NCI-H146 (cell line): ENCODE data around the gene CEACAM4.
"Not testable (repeated sequence)": the region's sequence is repeated elsewhere in the genome, so short reads cannot be mapped to it uniquely, and the experiment has no call there.

Experiments used
- DNase-seq: peaks from one replicate; lab custom pipeline; 2025; lab: John Stamatoyannopoulos, UW

CEACAM4 gene

DNA sequence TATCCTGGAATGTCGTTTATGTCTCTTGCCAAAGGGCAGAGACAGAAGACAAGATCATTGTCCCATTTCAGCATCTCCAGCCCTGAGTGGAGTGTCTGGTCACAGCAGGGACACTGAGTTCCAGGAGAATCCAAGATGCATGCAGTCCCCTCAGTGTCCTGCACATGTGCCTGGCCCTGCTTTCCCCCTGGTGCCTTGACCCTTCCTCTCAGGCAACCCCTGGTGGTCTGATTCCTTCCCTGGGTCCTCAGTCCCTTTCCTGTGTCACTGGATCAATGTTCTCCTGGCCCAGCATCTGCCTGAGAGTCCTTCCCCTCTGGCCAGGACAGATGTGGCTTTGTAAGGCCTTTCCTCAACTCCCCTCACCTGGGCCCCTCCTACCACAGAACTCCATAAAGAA, 41.9 kb downstream of the CEACAM4 start:
- DNase-seq = no peak

DNA sequence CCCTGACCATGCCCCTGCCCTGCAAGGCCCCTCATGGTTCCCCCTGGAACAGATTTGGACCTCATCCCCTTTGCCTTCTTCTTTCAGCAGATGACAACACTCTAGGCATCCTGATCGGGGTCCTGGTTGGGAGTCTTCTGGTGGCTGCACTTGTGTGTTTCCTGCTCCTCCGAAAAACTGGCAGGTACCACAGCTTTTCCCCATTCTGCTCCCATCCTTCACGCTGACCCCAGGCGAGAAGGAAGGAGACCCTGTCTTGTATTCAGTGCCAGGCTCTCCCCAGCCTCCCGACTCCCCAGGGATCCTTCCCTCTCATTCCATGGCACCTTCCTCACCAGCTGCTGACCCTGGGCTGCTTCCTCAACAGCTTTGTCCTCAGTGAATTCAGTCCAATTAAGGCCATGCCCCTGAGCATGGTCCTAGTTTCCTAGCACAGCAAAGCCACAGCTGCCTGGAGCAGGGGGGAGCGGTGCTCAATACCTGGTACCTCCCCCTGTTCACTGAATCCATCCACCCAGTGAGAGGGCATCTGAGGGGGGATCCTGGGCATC, 42.5 kb downstream of the CEACAM4 start:
- DNase-seq = no peak

DNA sequence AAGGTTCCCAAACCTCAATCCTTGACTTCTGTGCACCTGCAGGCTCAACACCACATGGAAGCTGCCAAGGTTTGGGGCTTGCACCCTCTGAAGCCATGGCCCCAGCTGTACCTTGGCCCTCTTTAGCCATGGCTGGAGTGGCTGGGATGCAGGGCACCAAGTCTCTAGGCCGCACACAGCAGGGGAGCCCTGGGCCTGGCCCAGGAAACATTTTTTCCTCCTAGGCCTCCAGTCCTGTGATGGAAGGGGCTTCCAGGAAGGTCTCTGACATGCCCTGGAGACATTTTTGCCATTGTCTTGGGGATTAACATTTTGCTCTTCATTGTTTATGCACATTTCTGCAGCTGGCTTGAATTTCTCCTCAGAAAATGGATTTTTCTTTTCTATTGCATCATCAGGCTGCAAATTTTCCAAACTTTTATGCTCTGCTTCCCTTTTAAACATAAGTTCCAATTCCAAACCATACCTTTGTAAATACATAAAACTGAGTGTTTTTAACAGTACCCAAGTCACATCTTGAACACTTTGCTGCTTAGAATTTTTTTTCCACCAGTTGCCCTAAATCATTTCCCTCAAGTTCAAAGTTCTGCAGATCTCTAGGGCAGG, 44.2 kb downstream of the CEACAM4 start:
- DNase-seq = not testable (repeated sequence)

DNA sequence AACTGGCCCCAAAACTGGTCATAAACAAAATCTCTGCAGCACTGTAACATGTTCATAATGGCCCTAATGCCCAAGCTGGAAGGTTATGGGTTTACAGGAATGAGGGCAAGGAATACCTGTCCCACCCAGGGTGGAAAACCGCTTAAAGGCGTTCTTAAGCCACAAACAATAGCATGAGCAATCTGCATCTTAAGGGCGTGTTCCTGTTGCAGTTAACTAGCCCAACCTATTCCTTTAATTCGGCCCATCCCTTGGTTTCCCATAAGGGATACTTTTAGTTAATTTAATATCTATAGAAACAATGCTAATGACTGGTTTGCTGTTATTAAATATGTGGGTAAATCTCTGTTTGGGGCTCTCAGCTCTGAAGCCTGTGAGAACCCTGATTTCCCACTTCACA, 45.8 kb downstream of the CEACAM4 start:
- not testable (repeated sequence) for DNase-seq

DNA sequence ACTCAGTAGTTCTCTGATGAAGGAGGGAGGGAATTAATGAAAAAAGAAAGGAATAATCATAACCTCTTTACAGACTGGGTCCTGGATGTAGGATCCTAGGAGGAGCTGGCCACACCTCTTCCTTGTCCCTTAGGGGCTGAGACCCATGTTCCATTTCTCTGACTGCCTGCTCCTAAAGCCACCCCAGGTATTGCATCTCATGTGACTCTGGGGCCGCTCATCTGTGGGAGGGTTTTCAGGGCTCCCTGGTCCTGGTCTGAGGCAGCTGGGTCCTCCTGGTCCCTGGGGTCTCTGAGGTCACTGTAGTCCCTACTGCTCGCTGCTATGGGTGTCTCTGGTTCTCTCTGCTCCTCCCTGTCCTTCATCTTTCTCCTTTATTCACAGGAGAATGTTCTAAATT, 48.0 kb downstream of the CEACAM4 start:
- no peak for DNase-seq

DNA sequence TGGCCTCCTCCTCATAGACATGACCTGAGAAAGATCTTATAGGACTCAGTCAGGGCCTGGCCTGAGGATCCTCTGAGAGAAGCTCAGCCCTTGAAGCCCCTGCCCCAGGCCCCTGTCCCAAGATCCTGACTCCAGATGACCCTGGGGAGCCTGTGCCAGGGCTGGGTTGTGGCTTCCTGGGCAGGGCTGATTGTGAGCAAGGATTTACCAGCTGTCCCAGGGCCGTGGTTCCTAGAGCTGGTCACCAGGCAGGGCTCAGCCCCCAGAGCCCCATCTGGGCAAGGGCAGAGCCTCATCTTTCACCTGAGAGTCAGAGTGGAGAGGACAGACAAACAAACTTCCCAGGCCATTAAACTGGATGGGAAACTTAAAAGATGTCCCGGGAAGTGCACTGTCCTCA, 49.0 kb downstream of the CEACAM4 start:
- no peak for DNase-seq

DNA sequence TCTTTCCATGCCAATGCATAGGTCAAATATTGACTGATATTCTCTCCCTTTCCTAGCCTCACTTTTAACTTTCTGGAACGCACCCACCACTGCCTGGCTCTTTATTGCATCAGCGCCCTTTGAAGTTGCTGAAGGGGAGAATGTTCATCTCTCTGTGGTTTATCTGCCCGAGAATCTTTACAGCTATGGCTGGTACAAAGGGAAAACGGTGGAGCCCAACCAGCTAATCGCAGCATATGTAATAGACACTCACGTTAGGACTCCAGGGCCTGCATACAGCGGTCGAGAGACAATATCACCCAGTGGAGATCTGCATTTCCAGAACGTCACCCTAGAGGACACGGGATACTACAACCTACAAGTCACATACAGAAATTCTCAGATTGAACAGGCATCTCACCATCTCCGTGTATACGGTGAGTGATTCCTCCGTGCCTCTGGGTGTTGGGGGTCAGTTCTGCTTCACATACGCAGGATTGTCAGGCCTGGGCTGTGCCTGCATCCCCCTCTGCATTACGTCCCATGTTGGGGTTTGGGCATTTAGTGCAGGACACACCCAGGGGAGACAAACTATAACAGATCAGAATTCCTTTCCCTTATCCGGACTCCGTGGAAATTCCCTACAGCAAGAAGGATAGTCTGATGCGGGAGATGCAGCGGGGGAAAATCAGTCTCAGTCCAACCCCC, 49.6 kb downstream of the CEACAM4 start:
- DNase-seq = no peak

DNA sequence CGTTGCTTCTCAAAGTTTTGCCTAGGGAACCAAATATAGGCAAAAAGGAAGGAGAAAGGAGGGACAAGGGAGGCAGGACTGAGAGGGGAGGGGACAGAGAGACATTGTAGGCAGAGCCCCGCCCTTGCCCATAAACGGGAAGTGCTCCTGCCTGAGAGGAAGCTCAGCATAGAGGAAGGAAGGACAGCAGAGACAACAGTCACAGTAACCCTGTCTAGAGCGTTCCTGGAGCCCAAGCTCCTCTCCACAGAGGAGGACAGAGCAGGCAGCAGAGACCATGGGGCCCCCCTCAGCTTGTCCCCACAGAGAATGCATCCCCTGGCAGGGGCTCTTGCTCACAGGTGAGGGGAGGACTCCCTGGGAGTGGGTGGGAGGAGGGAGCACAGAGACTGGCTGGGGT, 50.9 kb downstream of the CEACAM4 start, which contains the start of gene CEACAM21:
TSS of gene CEACAM21 (plus strand) at position 169 of the 400 bp plus-strand sequence. CDS start at position 278, 109 bp downstream.
- DNase-seq = no peak

DNA sequence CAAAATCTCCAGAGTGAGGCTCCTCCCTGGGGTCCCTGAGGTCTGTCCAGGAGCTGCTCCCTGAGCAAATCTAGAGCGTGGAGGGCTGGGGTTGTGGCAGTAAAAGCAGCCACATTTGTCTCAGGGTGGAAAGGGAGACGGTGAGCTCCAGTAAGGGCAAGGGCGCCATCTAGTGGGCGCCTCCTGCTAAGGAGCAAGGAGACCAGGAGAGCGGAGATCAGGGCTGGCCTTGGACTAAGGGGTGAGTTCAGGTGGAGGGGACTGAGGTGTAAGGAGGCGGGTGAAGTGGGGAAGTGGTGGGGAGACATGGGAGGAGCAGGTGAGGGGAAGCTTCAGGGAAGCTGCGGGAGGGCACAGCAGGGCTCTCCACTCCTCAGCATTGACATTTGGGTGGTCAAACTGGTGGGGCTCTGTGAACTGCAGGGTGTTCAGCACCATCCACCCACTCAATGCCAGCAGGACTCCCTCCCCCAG, 56.2 kb downstream of the CEACAM4 start:
- DNase-seq = peak; percentile 63

DNA sequence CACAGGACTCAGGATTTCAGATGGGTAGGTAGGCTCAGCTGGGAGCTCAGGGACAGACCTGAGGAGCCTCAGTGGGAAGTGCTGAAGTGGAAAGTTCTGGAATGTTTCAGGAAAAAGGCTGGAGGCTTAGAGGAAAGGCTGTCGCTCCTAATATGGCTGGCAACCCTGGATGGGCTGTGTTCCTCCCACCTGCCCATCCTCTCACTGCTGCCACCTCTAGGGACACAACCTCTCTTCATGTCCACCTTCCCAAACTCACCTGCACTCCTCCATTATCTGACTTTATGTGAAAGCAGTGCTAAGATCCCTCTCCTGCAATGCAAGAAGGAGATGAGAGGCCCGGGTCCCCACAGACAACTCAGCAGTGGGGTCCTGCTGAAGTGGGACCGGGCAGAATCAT, 56.7 kb downstream of the CEACAM4 start:
- DNase-seq = no peak

DNA sequence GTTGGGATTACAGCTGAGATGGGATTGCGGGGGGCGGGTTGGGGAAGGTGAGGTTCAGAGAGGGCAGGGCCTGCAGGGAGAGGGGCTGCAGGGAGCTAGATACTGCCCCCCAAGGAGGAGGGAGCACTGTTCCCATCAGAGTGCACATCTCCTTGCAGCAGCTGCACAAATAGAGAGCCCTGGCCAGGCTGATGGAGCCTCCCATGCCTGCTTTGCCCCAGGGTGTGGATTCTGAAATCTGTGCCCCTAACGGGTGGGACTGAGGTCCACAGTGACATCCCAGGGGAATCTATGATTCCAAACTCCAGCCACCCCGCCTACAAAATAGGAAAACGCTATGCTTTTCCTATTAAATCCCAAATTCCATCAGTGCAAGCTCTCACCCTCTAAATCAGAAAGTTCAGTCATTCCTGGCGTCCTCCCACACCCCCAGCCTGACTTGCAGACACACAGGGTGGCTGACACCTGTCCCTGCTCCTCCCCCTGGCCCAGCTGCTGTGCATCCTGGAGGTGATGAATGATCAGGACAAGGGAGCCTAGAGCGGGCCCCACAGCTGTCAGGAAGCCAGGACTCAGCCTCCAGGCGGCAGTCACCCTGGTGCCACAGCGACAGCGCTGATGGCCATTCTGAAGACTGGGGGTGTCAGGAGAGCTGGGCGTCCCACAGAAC, 57.3 kb downstream of the CEACAM4 start:
- DNase-seq = no peak
